H1 (cell line): Measurements from ENCODE around the gene ITSN1.

ENCODE experiments used
- CBX5 ChIP-seq: fragments of 300-800, 300-1000 bp; sonication (generic); IDR thresholded peaks from 2 replicates; pipeline ENCODE4 v1.7.1; 2016; ENCODE audit warnings: antibody characterized with exemption, low read length, low read depth
- CREB1 ChIP-seq: IDR thresholded peaks from 2 replicates; pipeline ENCODE4 v1.6.1; 2012; ENCODE audit warnings: inconsistent platforms
- CTCF ChIP-seq, 3 experiments: IDR thresholded peaks; 1 replicate in 2 of 3; 2 replicates in 1 of 3; pipeline versions ENCODE4 v1.5.1 to v1.6.1; 2011; ENCODE audit warnings: low read length in 3 of 3, mild to moderate bottlenecking in 3 of 3, inconsistent platforms in 2 of 3, low read depth in 1 of 3, moderate library complexity in 1 of 3; ENCODE audit not compliant: insufficient read depth in 1 of 3; ENCODE audit errors: control extremely low read depth in 1 of 3
- EP300 ChIP-seq, 2 experiments: IDR thresholded peaks; 1 replicate in 1 of 2; 2 replicates in 1 of 2; pipeline ENCODE4 v1.6.1; 2011 to 2012; ENCODE audit warnings: low read depth in 2 of 2, low read length in 2 of 2, mild to moderate bottlenecking in 2 of 2, borderline replicate concordance in 1 of 2, inconsistent platforms in 1 of 2, moderate library complexity in 1 of 2
- EZH2 ChIP-seq: fragments of 200-600 bp; sonication (generic); IDR thresholded peaks from 2 replicates; pipeline ENCODE4 v1.7.1; 2012; ENCODE audit warnings: low read depth, mild to moderate bottlenecking, moderate library complexity, low read length, inconsistent platforms; ENCODE audit not compliant: severe bottlenecking
- MAFK ChIP-seq: IDR thresholded peaks from 2 replicates; pipeline ENCODE4 v1.6.1; 2012; ENCODE audit warnings: low read depth, mild to moderate bottlenecking, improper control_type of control experiment, low read length
- NRF1 ChIP-seq: IDR thresholded peaks from 2 replicates; pipeline ENCODE4 v1.6.1; 2011; ENCODE audit warnings: mild to moderate bottlenecking, low read depth, low read length, improper control_type of control experiment
- POLR2A ChIP-seq, 2 experiments: IDR thresholded peaks; 1 replicate in 1 of 2; 2 replicates in 1 of 2; pipeline ENCODE4 v1.6.1; 2011; ENCODE audit warnings: low read depth in 2 of 2, low read length in 2 of 2, mild to moderate bottlenecking in 2 of 2; ENCODE audit errors: control extremely low read depth in 1 of 2
- SP1 ChIP-seq: IDR thresholded peaks from 2 replicates; pipeline ENCODE4 v1.6.1; 2011; ENCODE audit warnings: low read depth, low read length
- TAF1 ChIP-seq: IDR thresholded peaks from 2 replicates; pipeline ENCODE4 v1.6.1; 2011; ENCODE audit warnings: mild to moderate bottlenecking, low read depth, low read length

DNA sequence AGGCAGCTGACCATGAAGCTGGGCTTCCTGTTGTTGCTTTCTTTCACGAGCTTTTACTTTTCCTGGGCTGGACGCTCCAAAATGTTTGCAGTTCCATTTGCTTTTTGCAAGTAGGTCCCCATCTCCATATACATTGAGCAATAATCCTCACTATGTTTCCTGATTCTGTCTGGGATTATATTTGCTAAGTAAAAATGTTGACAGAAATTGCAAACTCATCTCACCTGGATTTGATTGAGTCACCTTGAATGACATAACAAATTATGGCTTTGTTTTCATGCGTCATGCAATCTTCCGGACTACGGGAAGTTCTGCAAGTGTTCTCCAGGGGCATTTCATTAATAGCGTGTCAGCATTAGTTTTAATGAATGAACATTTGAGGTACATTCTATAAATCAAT lies 254.4 kb downstream of the ITSN1 start:
- TF ChIP-seq CREB1 (no peak), POLR2A (IDR thresholded peaks at IDR 0.05; ENCODE audit: control extremely low read depth in 1 of 2, low read depth in 2 of 2, low read length in 2 of 2) (no peak), EP300 (IDR thresholded peaks at IDR 0.05; ENCODE audit: borderline replicate concordance in 1 of 2, low read depth in 2 of 2, low read length in 2 of 2) (no peak), CTCF (IDR thresholded peaks at IDR 0.05; ENCODE audit: control extremely low read depth in 1 of 3, insufficient read depth in 1 of 3, low read depth in 1 of 3, low read length in 3 of 3) (no peak), SP1 (no peak), NRF1 (no peak), EZH2 (no peak), CBX5 (no peak), MAFK (no peak), TAF1 (no peak)
